ENCODE data around the gene ZSCAN31. TPM values are rescaled to one million over a fixed set of nuclear protein-coding genes. Genes with fewer than 3 reads are reported as not detected.
A peak's percentile ranks its signal among the peaks of the same experiment; 100 is the strongest.

ZSCAN31 gene
- total and polyA plus RNA-seq, 9 of the 15 experiments (the other 6 are each of a cell fraction or from before 2014, with no cell fraction given): 3.9 to 12.1 (median 7.0) TPM

- TF ChIP-seq ZNF133 (CRISPR knock-in tag; IDR thresholded peaks at IDR 0.05) (no peak), HINFP (tag; conservative IDR thresholded peaks at IDR 0.05; ENCODE audit: low read depth) (peak; percentile 64), KAT7 (CRISPR knock-in tag; IDR thresholded peaks at IDR 0.05; ENCODE audit: borderline replicate concordance) (0 out of 2 replicates have a peak, but pooled peaks have one; percentile 45), MEF2D (tag; conservative IDR thresholded peaks at IDR 0.05; ENCODE audit: low read depth) (peak; percentile 96), ZSCAN29 (IDR thresholded peaks at IDR 0.05) (peak; percentile 56), ZC3H4 (CRISPR knock-in tag; IDR thresholded peaks at IDR 0.05; ENCODE audit: borderline replicate concordance) (no peak), ZNF518B (CRISPR knock-in tag; IDR thresholded peaks at IDR 0.05) (no peak), NFRKB (IDR thresholded peaks at IDR 0.05; ENCODE audit: low read depth) (peak; percentile 92), IRF1 (CRISPR knock-in tag; IDR thresholded peaks at IDR 0.05; ENCODE audit: borderline replicate concordance) (no peak), LEF1 (IDR thresholded peaks at IDR 0.05) (0 out of 2 replicates have a peak, but pooled peaks have one; percentile 47), SP2 (IDR thresholded peaks at IDR 0.05; ENCODE audit: extremely low read depth, low read depth, low read length, poor library complexity, severe bottlenecking) (no peak), ILF3 (IDR thresholded peaks at IDR 0.05; ENCODE audit: borderline replicate concordance) (no peak; the same call in 1 of the 2 replicates), KLF13 (tag; IDR thresholded peaks at IDR 0.05; ENCODE audit: borderline replicate concordance, low read depth) (0 out of 2 replicates have a peak, but pooled peaks have one; percentile 48), ZNF644 (tag; IDR thresholded peaks at IDR 0.05; ENCODE audit: low read depth) (peak; percentile 97), ZNF589 (CRISPR knock-in tag; IDR thresholded peaks at IDR 0.05; ENCODE audit: low read depth) (peak; percentile 92; the same call in 1 of the 2 replicates), TAF1 (IDR thresholded peaks at IDR 0.05; ENCODE audit: control insufficient read depth, extremely low read depth, insufficient read depth, low read length, severe bottlenecking) (peak; percentile 49), MBD2 (IDR thresholded peaks at IDR 0.05; ENCODE audit: borderline replicate concordance, low read depth) (peak; percentile 15; the same call in 1 of the 2 replicates), ARID2 (IDR thresholded peaks at IDR 0.05) (peak; percentile 31; the same call in 1 of the 2 replicates), POLR2AphosphoS5 (IDR thresholded peaks at IDR 0.05; ENCODE audit: control insufficient read depth, insufficient read depth, low read depth, low read length) (peak; percentile 70), CCNT2 (IDR thresholded peaks at IDR 0.05; ENCODE audit: borderline replicate concordance, extremely low read depth, insufficient read length, low read depth, low read length) (peak; percentile 8)
Measured at GRCh38 chr6:28336284-28337120, 554 bp upstream of the ZSCAN31 start (continued).

All from K562 (cell line).